NCI-H1694 treated with DMSO at 0.1 percent for 48 hours (cell line): Measurements from ENCODE around the gene GPC6.

Source experiments
- DNase-seq: peaks from one replicate; lab custom pipeline; 2025; lab: John Stamatoyannopoulos, UW

Gene GPC6

DNA sequence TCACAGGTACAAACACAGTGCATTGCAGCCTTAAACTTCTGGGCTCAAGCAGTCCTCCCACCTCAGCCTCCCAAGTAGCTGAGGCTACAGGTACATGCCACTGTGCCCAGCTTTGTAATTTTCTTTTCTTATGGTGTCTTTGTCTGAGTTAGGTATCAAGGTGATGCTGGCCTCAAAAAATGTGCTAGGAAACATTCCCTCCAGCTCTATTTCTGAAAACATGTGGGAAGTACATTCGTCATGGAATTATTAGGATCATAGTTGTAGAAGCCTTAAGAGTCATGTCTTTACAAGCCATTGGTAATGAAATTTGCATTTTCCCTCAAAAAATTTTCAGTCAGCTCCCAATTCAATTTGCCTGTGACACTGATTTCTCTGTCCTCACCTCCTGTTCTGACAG lies 1021.3 kb downstream of the GPC6 start:
- DNase-seq = no peak

DNA sequence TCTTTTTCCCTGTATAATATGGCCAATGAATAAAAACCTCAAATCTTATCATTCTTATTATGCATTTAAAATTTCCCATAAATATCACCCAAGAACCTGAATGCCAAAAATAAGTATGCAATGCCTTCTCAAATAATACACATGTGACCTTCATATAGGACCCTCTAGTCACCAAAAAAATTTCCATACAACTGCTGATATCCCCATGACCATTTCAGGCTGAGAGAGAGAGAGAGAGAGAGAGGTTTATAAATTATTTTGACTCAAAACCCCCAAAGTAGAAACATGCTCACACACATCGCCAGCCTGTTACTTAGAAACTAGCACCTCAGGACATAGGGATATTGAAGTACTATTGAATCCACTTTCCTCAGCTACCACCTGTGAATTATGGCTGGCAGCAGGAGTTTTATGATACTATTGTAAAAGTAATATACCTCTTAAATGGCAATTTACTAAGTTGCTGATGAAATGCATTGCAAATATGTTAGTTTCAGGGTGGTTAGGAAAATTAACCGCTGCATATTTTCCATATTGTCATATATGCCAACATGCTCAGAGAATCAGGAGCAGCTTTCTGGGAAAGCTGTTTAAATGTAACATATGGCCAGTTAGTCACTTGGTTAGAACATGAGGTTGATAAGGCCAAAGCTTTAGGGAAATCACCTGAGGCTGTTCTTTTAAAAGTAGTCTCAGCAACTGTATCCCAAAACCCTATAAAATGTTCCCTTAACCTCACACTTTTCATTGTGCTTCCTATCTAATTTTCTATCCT lies 1022.0 kb downstream of the GPC6 start:
- no peak for DNase-seq

DNA sequence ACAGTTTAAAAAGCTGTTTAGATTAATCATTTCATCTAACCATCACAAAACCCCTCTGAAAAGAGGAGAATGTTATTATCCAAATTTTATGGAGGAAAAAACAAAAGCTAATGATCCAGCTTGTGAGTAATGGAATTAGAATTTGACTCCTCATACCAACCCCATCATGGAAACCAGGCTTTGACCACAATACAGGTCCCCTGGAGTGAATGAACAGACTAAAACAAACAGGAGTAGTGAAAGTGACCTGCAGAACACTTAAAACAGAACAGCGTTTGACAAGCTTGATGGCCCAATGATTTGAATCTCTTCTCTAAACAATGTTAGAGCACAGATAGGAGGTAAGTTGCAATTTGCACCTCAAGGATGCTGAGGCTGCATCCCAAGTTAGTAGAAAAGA lies 1022.9 kb downstream of the GPC6 start:
- no peak for DNase-seq

DNA sequence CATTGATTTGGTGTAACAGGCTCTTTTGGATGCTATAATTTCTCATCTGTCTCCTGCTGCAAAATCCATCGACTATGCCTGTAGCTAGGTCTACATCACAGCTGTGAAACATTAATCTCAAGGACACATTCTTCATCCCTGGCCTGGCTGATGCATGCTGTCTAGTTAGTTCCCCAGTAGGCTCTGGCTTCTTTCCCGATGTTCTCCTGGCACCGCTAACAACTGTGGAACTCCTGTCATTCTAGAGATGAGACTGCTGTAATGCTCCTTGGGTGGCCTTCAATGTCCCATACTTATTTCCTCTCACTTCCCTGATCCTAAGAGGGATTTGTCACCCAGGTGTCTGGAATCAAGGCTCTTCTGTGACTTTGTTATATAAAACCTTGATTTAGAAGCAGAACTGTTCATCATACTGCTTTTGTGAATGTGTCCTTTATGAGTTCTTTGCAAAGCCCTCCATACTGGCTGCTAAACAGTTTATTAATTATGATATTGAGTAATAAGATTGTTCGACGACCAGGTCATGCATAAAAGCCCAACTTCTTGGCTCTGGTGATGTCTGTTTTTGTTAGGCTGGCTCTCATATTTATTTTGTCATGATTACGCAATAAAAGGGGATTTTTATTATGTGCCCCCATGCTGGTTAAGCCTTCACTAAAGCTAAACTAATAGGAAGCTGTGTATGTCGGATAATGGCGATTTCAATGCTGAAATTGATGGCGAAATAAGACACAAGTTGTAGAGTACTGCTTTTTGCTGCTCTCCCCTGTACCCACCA lies 1025.4 kb downstream of the GPC6 start:
- no peak for DNase-seq

DNA sequence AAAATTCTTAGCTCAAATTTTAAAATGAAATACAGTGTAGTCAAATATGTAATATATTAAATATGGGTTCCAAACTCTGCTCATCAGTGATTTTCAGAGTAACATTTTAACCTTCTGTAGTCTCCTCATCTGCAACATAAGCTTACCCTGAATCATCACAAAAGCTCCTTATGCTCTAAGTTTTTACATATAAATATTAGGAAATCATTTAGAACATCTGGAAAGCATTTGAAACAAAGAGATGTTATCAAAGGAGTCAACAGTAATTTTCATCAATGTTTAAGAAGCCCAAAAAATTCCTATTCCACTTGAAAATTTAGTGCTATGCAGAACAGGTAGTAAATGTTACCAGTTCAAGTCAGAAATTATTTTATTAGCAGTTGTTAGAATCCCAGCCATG lies 1028.1 kb downstream of the GPC6 start:
- no peak for DNase-seq

DNA sequence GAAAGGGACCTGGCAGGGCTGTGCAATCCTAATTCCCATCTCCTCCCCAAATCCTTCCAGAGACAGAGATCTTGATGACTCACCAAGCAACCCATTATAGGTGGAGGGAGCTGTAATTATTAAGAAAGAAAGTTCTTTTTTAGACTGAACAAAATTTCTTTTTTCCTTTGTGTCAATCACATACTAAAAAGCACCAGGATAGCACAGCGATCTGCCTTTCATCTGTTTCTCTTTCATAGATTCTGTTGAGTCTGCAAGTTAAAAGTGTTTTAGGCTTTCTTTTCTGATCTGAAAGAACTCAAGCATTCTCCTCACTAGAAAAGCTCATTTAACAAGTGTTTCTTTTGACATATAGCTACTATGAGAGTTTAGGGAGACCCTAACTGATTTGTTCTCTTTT lies 1030.1 kb downstream of the GPC6 start:
- DNase-seq = no peak

DNA sequence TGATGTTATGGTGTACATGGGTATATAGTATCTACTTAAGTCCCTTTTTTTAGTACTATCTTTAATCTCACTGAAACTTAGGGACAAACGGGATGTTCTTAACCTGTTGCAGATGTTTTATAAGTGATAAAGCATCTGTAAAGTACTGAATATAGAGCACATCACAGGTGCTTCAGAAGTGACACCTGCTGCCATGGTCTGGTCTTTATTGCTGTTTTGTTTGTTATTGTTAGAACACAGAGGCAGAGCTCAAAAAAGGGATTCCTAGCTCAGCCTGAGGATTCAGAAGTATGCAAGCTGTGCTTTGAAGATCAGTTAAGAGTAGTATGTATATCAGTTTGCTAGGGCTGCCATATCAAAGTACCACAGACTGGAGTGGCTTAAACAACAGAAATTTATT lies 1033.4 kb downstream of the GPC6 start:
- DNase-seq = no peak

DNA sequence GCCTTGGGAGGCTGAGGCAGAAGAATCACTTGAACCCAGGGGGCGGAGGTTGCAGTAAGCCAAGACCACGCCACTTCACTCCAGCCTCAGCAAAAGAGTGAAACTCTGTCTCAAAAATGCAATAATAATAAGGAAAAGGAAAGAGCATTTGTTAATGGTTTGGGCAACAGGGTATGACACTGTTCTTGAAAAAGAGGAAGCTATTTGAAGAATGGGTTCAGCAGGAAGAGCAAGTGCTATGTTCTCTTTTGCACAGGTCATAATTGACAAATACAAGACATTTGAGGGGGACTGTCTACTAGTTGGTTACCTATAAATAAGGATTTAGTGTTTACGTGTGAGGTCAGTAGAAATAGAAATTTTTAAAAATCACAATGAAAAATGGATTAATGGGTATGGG lies 1034.6 kb downstream of the GPC6 start:
- no peak for DNase-seq

DNA sequence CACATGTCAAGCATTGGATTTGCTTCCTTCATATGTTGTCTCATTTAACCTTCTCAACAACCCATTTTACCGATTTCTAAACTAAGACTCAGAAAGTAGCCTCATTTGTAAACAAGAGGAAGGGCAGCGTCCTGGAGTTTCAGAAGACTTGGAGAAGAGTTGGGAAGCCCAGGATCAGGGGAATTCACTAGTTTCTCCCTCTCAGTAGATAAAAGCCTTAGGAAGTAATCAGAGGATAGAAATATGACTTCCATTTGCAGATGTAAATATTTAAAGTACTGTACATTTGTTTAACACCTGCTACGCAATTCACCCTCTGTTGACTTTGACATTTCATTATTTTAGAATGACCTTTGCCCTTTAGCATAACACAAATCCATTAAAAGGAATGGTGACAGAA lies 1036.4 kb downstream of the GPC6 start:
- no peak for DNase-seq

DNA sequence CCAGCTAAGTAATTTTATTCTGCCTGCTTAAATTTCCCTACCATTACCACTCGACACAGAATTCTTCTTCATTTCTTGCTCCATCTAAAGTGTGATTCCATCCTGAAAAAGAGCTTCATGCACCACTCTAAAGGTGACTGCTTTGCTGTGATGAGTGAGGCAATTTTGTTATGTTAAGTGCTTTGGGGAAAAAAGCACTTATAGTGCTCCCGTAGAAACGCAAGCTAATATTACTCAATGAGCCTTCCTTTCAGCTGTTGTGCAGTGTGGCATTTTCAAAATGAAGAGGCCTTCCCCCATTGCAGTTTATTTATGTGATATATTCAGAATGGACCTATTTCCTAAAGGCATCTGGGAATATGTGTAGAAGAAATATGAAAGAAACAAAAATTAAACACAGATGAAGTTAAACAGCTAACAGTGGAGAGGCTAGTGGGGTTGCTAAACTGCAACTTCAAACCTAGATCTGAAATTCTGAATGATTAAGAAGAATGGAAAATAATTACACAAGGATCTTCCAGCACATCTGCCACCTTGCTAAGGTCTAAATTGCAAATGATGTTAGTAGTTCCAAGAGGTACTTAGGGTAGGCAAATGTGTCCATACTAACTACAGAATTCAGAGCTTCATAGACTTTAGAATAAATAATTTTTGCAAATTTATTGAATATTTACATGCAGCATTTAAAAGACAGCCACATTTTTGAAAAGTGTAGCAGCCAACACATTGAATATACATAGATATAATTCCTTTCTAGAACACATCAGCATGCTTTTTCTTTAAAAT lies 1041.2 kb downstream of the GPC6 start:
- no peak for DNase-seq

DNA sequence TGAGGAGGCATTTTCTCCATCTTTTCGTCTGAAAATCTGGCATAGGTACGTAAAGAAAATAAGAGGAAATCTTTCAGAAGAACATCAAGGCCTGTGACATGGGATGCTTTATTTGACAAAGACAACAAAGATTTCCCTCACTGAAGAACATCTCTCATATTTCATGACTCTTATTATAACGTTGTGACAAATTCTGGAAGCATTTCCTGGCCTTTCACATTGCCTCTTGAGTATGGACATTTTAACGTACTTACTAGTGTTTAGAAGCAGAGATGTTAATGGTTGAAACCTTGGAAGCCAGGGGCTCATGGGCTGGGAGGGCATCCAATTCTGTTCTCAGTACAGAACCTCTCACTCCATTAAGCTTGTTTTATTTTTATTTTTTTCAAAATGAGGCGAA lies 1042.1 kb downstream of the GPC6 start:
- DNase-seq = no peak

DNA sequence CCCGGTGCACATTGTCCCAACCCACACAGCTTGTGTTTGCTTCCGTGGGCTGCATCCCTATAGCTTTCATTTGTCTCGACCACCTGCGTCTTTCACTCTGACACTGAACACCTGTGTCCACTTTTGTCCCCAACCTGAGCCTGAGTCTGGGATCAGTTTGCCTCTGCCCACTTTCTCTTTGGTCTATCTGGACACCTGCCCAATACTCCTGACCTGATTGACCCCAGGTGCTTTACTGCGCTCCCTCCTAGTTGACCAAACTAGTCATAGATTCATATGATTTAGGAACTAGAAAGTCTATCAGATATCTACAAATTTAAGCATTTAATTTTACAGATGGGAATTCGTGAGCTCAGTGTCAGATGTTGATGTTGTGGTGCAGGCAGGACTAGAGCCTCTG lies 1043.0 kb downstream of the GPC6 start:
- no peak for DNase-seq

DNA sequence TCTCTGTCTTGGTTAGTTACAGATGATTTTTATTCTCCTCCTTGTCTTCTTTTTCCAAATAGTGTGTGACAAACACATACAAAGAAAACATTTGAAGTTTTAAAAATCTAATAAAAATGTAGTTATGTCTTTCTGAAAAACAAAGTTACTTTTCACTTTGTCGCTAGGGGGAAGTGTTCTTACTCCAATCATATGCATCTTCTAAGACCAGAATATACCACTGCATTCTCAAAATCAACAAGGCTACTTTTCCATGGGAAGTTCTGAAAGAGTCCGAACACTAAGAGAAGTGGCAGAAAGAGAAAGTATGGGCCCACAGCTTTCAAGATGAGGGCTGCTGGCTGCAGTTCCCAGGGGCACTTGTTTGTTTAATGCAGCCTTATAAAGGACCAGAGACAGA lies 1043.9 kb downstream of the GPC6 start:
- no peak for DNase-seq

DNA sequence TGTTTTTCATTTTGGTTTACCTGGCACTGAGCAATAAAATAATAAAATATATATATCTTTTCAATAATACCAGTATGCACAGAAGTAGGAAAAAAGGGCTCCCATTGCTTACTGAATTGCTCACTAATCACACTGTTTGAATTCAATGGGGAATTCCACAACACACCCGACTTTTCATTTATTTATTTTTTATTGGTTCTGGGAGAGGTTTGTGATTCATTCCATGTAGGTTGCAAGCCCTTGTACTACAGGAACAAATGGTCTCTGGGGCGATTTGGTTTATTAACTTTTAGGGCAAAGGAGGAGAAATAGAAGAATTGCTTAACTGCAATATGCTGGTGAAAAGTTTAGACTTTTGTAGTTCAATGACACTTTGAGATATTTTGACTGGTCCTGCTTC lies 1045.4 kb downstream of the GPC6 start:
- DNase-seq = no peak

DNA sequence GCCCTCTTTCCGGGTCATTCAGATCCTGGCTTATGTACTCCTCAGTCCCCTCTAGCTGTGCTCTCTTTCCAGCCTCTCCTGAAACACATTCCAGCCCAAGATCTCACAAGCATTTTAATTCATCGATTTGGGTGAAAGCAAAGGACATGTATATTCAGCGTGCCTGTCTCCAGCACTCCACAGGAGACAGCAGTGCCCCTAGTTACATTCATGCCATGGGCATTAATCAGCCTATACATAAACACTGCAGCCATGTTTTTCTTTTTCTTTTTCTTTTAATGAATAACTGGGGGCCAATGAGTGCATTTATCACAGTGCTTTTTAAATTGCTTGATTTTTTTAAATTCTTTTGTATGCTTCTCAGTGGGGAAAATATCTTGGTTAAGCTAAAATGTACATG lies 1053.7 kb downstream of the GPC6 start:
- DNase-seq = no peak

DNA sequence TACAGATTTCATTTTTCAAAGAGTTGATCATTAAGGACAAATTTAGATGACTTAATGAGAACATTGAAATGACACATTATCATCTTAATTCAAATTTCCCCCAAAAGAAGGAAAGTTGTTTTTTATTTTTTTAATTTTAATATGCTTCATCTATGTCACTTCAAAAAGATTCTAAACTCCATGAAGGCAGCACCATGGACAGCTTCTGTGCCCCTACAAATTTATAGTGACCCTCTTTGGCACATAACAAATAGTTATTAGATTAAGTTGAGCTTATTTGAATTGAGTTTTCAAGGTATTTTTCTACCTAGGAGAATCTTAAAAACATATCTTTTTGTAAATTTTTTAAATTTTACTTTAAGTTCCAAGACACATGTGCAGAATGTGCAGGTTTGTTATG lies 1054.2 kb downstream of the GPC6 start:
- DNase-seq = no peak

DNA sequence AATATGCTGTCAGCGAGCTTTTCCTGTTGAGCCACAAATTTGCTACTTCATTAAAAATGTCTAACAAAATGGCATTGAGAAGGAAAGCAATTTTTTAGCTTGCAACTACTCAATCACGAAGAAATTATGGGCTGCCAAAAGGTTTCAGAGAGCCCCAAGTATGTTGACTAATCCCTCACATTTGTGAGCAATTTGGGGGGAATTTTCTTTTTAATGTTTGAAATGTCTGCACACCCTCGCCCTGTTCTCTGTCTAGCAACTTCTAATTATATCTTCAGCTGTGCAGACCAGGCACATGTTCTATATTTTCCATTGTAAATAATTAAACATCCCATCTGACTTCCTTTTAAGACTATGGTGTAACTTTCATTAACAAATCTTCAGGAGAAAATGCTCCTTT lies 1060.0 kb downstream of the GPC6 start:
- no peak for DNase-seq

DNA sequence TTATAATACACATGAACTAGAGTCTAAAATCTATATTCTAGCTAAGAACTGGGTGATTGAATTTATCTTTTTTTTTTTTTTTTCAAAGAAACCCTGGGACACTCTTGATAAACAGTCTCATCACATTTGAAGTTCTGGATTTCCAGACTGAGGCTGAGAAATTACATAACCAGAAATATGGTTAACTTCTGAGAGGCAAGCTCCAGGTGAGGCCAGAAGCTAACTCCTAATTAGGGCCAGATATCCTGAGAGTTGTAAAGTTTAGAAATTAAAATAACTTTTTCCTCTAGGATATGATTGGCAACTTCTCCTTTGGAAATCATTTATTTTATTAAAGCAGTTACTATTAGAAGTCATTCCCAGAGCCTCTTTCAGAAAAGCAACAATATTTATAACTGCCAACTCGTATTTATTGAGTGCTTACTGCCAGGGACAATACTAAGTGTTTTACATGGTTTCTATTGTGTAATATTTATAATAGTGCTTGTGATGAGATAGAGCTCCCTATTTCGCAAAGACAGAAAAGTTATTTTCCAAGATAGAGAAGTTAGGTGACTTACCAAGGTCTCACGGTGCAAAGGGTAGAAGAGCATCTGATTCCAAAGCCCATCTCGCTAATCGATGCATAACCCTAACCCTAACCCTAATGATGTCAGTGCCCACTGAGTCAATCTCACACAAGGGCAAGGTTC lies 1065.2 kb downstream of the GPC6 start:
- DNase-seq = no peak

DNA sequence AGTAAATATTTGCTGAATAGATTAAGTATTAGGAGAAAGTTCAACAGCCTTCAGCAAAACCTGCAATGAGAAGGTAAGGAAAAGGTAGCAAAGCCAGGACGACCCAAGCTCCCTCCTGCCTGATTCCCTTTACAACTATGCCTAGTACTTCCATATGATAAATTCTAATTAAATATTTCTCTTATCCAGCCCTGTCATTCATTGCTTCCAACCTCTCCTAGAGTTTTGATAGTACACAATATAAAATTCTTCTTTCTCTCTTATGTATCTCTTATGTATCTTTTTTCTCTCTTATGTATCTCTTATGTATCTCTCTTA lies 1065.7 kb downstream of the GPC6 start:
- no peak for DNase-seq

DNA sequence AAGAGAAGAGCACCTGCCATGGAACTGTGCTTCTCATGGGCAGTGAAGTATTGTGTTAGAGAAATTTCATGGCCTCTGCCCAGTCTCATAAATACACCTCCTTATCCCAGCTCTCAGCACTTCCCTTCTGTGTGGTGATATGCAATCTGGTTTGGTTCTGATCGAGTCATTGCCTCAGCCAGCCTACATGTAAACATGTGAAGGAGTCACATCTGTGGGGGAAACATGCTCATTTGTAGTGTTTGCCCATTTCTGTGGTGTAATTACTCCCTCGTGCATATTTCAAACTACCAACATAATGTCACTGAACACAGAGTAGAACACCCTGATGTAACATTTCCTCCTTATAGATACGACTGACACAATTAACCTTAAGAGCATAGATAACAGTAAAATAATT lies 1069.9 kb downstream of the GPC6 start:
- DNase-seq = no peak

DNA sequence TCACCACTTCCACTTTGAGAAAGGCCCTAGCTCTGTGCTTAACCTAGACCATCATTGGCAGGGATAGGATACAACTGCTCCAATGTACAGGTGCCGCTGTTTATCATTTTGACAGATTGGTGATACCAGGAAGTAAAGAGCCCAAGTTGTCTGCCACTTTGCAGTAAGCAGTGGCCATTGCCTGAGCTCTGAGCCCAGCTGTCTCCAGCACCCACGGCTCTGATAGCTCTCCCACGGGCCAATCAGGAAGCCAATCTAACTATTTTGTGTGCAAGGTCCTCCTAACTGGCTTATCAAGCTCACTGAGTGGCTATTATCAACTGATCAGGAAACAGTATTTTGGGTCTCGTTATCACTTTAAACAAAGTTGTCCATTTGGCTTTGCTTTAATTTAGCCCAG lies 1071.7 kb downstream of the GPC6 start:
- no peak for DNase-seq

DNA sequence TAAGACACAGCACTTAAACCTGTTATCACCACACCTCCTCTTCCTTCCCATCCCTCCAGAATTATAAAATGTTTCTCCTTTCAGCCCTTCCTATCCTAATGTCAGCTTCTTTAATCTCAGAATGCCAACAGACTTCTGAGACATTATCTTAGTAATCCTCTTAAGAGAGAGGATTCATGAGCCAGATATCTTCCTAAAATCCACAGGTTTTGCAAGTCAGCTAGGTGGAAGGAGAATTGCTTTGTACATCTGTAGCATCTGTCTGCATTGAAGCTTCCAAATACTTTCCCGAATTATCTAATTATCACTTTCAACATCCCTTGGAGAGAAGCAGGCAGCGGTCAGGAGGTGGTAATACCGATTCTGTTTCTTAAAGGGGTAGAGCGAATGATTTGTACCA lies 1073.8 kb downstream of the GPC6 start:
- no peak for DNase-seq

DNA sequence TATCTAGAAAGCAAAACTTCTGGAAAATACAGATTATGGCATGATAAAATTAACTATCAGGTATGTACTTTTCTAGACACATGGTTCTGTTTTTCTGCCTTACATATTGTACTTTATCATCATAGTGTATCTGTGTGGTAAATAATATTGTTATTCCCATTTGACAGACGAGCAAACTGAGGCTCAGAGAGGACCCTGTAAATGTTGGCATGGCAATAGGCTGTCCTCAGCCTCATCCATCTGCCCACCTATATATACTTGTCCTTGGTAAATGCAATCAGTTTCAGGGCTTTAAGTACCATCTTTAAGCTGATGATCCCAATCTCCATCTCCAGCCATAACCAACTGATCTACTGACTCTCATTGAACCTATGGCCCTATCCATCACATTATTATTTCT lies 1074.9 kb downstream of the GPC6 start:
- no peak for DNase-seq
